ENCODE results near the gene ENAM.

GRCh38 chr4:70632028-70632427, 3.5 kb downstream of the ENAM start:
- no peak for TF ChIP-seq ZNF556 (CRISPR knock-in tag; IDR thresholded peaks at IDR 0.05; ENCODE audit: borderline replicate concordance)
- TF ChIP-seq YY1 (IDR thresholded peaks at IDR 0.05; ENCODE audit: insufficient read depth, insufficient replicate concordance, low read depth, low read length): no peak
